HG03342 (cell line): ENCODE data around the gene PPIF.
A peak's percentile ranks its signal among the peaks of the same experiment; 100 is the strongest.
"Not testable (repeated sequence)": the region's sequence is repeated elsewhere in the genome, so short reads cannot be mapped to it uniquely, and the experiment has no call there.

Source experiments
- ATAC-seq: cut with Tn5 transposase; IDR thresholded peaks from one replicate; pipeline ENCODE4 v1.9.1; 2021; ENCODE audit warnings: mild to moderate bottlenecking, moderate library complexity; ENCODE audit not compliant: unreplicated experiment

Gene PPIF

GRCh38 chr10:79329529-79329928 is 17.7 kb upstream of the PPIF start:
- ATAC-seq, result no peak

DNA sequence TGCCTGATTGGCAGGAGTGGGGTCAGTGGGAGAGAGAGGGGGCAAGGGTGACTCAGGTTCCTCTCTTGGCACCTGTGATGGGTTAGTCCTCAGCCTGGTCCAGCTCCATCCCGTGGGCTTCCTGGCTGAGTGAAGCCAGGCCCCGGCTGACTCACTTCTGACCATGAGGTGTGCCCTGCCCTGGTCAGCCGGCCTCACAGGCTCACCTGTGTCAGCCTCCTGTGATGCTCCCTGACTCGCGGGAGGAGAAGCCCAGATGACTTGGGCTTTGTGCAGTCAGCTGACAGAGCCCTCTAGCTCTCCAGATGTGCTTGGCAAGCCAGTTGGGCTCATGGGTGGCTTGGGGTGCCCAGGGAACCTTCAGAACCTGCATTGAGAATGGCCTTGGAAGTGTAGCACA is 16.0 kb upstream of the PPIF start:
- peak; percentile 9 for ATAC-seq

GRCh38 chr10:79331709-79332108 is 15.6 kb upstream of the PPIF start:
- peak; percentile 81 for ATAC-seq

GRCh38 chr10:79332610-79333315 is 14.5 kb upstream of the PPIF start:
- not testable (repeated sequence) for ATAC-seq

DNA sequence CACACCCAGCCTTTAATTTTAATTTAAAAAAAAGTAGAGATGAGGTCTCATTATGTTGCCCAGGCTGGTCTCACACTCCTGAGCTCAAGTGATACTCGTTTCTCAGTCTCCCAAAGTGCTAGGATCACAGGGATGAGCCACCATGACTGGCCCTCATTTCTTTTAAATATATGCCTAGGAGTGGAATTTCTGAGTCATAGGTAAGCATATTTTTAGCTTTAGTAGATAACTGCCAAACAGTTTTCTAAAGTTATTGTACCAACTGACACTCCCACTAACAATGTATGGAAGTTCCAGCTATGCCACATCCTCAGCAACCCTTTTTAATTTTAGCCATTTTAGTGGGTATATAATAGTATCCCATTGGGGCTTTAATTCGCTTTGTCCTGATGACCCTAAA is 13.8 kb upstream of the PPIF start:
- no peak for ATAC-seq

DNA sequence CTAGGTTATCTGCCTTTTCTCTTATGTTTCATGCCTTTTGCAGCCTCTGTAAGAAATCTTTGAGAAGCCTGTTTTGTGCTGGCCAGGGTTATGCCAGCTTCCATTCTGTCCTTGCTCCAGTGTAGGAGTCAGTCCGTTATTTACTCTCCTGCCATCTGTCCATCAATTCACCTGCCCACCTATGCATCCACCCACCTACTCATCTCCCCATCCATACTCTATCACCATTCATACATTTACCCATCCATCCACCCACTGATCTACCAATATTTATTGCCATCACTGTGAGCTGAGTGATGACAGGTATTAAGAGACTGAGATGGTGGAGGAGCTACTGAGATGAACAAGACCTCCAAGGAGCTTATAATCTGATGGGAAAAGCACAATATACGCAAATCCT is 12.7 kb upstream of the PPIF start:
- ATAC-seq, result no peak

DNA sequence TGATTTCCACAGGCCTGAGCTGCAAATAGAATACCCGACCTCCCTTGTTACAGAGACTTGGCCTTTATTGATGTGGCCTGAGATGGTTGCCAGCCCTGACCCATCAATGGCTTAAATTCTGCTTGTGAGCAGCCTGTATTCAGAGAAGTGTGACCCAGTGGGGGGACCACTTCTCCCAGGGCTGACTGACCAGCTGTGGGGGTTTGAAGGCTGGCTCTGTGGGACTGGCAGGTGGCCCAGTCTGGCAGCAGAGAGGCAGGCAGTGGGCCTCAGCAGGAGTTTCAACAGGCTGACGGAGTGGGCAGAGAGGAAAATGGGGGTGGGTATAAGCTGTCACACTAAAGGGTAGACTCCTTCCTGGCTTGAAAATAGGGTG is 12.2 kb upstream of the PPIF start:
- no peak for ATAC-seq

DNA sequence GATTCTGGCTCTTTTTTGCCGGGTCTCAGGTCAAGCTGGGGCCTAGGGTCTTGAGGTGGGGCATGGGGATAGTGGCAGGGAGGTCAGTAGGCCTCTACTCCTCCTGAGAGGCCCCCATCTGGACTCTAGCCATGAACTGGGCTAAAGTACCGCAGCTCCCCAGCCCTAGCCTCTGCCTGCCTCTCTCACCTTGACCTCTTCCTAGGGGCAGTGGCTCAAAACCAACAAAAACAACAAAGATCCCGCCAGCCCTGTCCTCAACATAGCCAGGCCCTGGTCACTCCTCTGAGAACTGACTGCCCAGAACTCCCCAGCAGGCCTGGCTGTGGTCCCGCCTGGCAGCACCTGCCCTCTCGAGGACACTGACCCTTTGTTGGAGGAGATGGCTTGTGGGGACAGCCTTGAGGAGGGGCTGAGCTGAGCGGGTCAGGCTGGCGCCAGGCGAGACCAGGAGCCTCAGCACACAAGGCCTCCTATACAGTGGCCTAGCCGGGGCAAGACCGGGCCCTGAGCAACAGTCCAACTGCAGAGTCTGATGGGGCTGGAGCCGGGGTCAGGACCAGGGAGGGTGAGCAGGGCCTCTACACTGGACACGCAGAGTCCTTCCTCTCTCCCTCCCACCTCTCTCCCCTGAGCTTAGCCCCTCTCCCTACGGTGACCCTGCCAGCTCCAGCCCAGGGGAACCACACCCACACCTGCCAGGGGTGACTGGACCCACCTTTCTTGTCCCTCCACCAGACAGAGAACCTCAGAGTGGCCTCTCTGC is 11.6 kb upstream of the PPIF start:
- ATAC-seq, result no peak

GRCh38 chr10:79336276-79336675 is 11.0 kb upstream of the PPIF start:
- no peak for ATAC-seq

- no peak for ATAC-seq
Measured at GRCh38 chr10:79336739-79337138, 10.5 kb upstream of the PPIF start.

DNA sequence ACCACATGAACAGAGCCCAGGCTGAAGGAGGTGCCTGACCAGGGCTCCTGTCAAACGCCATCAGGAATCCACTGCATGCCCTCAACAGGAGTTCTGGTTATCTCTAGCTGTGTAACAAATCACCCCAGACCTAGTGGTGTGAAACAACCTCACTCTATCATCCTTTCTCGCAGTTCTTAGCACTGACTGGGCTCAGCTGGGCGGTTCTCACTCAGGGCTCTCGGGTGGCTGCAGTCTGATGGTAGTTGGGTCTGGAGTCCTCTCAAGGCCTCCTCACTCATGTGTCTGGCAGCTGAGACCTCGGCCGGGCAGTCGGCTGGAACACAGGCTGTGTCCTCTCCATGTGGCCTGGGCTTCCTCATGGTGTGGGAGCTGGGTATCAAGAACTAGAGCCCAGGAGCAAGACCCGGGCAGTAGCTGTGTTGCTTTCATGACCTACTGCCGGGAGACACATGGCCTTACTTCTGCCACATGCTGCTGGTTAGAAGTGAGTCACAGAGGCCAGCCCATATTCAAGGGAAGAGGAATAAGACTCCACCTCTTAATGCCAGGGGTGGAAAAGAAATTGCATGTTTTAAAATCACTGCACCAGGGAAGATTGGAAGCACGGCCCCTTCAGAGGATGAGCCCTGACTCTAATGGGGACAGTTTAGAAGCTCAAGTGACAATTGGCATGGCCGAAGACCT is 9.3 kb upstream of the PPIF start:
- not testable (repeated sequence) for ATAC-seq

- ATAC-seq, result no peak
Measured at GRCh38 chr10:79339266-79339665, 8.0 kb upstream of the PPIF start.

GRCh38 chr10:79340646-79341244 is 6.5 kb upstream of the PPIF start:
- ATAC-seq, result no peak

DNA sequence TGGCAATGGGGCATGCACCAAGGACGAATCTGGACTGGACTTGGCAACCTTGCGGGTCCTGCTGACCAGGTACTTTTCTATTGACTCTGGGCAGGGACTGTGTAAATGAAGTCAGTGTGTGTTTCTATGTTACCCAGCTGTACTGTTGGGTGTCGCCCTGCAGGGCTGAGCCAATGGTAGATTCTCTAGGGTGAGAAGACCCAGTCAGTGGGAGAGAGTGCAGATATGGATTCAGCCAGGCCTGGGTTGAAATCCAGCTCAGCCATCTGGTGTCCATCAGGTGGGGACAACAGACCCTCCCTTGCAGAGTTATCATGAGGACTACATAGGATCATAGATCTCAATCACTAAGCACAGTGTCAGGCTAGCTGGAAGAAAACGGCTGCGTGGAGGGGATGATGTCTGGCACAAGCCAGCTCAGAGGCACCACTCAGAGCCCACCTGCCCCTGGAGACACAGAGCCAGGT is 4.9 kb upstream of the PPIF start:
- no peak for ATAC-seq

- no peak for ATAC-seq
Measured at GRCh38 chr10:79342811-79343561, 4.3 kb upstream of the PPIF start.

DNA sequence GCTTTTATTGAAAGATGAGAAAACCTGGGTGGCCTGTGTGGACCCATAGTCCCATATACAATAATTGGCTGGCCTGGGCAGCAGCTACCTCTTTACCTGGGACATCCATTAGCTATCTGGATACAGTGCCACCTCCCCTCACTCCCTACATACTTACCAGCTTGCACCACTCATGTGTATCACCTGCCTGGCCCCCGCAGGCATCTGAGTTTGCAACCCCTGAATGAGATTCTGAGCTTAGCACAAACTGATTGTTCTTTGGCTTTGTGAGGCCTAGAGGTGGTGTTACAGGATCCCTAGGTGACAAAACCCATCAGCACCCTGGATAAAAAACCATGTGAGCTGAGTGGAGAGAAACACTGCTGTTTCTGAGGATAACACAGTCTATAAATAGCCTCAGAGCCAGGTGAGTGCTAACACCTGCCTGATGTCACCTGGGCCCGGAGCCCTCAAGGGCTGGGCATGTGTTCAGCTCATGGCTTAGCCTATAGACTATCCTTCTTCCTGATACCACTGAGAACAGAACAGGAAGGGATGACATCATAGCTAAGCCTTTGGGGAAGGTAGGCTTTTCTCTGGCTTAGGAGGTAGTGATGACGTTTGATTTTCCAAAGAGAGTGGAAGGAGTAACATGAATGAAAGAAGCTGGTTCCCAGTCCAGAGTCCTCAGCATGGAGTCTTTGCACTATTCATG is 2.6 kb upstream of the PPIF start:
- ATAC-seq, result no peak

DNA sequence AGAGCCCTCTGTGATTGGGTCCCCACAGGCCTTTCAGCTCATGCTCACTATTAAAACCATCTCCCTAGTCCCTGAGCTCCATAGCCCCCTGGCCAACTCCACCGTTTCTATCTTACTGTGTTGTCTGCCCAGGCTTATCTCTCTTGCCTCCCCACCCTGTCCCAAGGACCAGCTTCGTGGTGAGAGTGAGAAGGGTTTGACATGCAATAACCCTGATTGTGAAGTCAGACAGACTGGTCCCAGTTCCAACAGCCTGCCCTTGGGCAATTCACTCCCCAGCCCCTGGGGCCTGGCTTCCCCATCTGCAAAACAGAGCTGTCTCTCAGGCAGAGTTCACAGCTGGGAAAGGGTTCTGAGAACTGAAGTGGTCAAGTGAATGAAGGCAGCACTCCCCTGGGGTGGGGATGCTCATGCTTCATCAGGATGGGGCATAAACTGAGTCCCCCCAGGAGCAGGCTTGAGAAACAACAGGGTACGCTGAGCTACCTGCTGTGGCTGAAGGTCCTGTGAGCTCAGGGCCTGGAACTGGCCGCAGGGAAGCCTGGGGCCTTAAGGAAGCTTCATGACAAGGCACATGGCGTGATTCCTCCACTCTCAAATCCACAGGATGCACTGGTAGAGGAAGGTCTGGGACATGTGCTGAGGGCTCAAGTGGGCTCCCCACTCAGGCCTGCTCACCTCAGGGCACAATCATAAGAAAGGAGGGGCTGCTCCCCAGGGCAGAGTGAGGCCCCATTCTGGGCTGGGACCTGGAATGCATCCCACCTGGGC is 1.8 kb upstream of the PPIF start:
- ATAC-seq, result no peak

DNA sequence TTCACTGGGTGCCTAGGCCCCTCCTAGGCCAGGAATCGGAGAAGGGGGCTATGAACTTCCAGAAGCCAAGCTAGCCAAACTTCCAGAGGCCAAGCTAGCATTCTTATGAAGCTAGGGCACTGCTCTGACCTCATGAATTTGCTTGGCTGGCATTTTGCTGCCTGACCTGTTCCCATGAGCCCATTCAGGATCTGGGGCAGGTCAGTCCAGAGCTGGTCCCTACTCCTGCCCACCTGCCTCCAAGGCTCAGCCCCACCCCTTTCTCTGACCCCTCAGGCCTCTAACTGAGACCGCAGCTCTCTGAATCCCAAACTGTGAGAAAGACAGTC is 1.3 kb upstream of the PPIF start:
- ATAC-seq, result no peak

DNA sequence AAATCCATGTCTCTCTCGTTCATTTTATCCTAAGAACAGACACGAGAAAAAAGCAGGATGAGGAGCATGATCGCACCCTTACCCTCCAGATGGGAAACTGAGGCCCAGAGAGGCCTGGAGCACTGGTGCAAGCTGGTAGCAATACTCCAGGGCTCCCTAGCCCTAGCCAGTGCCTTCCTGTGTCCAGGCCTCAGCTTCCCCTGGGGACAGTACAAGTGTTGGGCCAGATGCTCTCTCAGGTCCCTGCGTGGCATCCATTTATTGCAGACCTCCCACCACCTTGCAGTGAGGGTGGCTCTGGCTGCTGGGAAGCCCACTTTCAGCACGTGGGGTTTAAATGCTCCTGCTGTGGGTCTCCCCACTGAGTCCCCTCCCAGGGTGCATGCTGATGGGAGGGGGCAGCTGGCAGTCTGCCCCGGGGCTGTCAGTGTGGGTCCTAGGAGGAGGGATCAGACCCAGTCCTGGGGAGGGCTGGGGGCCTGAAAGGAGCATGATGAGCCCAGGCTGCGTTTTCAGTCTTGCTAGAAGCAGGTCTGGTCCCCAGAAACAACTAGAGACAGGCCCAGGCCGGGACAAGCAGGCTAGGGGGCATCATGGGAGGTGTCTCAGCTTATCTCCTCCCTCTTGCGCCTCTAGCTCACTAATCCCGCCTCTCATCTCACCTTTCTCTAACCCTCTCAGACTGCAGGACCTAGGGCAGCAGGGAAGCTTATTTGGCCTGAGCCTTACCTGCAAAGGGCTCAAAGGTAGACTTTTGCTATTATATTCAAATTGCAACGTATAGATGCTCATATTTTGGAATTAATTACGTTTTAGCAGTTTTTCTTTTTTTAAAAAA is 662 bp upstream of the PPIF start:
- ATAC-seq, result no peak
